GM12874 (cell line): ENCODE measurements around the gene COL6A5.

Experiments used
- CTCF ChIP-seq: IDR thresholded peaks from 2 replicates; pipeline ENCODE4 v1.5.1; 2011; ENCODE audit warnings: low read depth, mild to moderate bottlenecking, control low read depth, low read length, moderate library complexity; ENCODE audit not compliant: insufficient read depth

The COL6A5 gene

DNA sequence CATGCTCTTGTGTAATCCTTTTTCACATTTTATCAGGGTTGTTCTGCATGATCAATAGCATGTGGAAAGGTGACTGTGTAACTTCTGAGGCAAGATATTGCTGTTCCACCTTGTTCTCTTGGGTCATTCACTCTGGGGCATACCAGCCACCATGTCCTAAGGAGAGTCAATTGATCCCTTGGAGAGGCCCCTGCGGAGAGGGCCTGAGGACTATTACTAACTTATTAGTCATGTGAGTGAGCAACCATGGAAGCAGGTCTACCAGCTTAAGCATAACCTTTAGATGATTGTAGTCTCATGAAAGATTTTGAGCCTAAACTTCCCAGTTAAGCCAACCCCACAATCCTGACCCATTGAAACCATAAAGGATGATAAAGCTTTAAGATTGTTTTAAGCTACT is 22.0 kb upstream of the COL6A5 start:
- TF ChIP-seq CTCF, result no peak

GRCh38 chr3:130340766-130341165 is 4.7 kb upstream of the COL6A5 start:
- TF ChIP-seq CTCF, result no peak

GRCh38 chr3:130341388-130341787 is 4.1 kb upstream of the COL6A5 start:
- no peak for TF ChIP-seq CTCF

GRCh38 chr3:130341882-130342281 is 3.6 kb upstream of the COL6A5 start:
- no peak for TF ChIP-seq CTCF

DNA sequence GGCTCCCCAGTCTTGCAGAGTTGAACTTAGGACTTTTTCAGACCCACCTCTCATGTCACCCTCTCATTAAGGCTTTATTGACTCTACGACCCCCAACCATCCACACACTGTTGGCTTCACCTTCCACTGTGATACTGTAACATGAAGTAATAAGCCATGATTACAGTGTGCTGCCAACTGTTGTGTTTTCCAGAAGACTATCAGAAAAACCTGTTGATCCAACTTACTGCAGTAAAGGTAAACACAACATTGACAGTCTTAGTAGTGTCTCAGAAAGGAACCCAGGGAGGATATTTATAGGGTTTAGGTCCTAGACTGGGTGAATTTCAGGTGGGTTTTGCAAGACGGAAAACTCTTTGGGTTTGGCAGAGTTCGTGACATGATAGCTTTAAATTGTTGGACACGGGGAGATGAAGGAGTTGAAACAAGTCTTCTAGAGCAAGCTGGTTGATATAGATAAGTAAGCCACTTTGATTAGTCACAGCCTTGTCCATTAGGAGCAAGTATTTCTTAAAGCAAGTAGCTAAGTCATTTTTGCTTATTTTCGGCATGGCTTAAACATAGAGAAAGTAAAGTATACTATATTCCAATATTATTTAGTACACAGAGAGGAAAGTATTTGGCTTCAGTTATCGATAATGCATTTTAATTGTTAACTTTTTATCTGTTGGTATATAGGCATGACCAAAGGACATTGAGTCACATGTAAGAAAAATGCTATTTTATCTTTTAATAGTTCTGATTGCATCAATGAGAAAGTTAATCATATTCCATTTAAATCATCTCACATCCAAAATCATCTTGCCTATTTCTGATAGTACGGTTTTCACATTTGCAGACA is 2.4 kb upstream of the COL6A5 start:
- no peak for TF ChIP-seq CTCF

DNA sequence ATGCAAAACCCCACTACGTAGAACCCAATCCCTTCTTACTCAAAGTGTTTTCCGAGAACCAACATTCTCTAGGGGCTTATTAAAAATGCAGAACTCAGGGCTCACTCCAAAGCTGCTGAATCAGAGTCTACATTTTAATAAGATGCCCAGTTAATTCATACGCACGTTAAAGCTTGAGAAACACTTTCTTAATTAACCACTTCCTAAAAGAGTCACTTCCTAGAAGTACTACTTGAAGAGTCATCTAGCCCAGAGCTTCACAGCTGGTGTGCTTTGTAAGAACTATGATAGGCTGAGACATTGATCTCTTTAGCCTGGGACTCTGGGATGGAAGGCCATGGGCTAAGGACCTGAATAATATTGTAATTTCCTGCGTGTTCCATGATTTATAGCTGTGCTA is 9.0 kb downstream of the COL6A5 start:
- TF ChIP-seq CTCF, result no peak

- TF ChIP-seq CTCF, result no peak
These were observed 28.6 kb downstream of the COL6A5 start for GRCh38 chr3:130374033-130374432.
